ENCODE data around the gene TJAP1. TPM values are rescaled to one million over a fixed set of nuclear protein-coding genes. Genes with fewer than 3 reads are reported as not detected.
A peak's percentile ranks its signal among the peaks of the same experiment; 100 is the strongest.
"Not testable (repeated sequence)": the region's sequence is repeated elsewhere in the genome, so short reads cannot be mapped to it uniquely, and the experiment has no call there.

Gene TJAP1
- polyA plus RNA-seq, 1 donor: 41.3 TPM

DNA sequence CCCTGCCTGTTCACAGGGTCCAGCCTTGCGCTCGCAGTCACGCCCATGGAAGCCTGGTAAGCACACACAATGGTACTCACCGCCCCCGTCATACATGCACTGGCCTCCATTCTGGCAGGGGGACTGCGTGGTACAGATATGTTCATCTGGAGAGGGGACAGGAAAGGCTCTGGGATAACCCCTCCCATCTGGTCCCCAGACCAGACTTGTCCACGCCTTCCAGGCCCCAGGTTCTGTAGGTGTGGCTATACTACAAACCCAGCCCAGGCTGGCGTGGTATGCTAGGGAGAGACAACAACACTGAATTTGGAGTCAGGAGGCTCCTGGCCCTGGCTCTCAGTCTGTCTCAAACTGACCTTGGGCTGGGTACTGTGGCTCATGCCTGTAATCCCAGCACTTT lies 25.4 kb upstream of the TJAP1 start:
- no peak for DNase-seq

- no peak for DNase-seq
These were observed 24.5 kb upstream of the TJAP1 start for GRCh38 chr6:43452896-43453295.

DNA sequence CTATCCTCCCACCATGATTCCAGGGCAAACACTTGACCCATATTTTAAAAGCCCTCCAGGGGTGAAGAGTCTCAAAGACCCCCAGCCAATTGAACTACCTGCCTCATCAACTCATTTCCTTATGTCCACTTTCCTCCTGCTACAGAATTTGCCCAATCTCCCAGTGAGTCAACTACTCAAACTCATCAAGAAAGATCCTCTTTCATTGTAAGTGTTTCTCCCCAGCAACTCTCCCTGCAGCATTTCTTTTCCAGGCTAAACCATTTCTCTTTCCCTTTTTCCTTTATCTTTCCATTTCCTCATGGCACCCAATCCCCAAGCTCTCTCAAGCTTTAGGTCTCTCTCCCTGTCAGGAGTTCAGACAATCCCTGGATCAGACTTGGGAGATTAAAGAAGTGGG lies 23.5 kb upstream of the TJAP1 start:
- no peak for DNase-seq

GRCh38 chr6:43454290-43454695 lies 23.1 kb upstream of the TJAP1 start:
- no peak for DNase-seq

- peak; percentile 66 for DNase-seq
These were observed 22.5 kb upstream of the TJAP1 start for GRCh38 chr6:43454696-43455530.

DNA sequence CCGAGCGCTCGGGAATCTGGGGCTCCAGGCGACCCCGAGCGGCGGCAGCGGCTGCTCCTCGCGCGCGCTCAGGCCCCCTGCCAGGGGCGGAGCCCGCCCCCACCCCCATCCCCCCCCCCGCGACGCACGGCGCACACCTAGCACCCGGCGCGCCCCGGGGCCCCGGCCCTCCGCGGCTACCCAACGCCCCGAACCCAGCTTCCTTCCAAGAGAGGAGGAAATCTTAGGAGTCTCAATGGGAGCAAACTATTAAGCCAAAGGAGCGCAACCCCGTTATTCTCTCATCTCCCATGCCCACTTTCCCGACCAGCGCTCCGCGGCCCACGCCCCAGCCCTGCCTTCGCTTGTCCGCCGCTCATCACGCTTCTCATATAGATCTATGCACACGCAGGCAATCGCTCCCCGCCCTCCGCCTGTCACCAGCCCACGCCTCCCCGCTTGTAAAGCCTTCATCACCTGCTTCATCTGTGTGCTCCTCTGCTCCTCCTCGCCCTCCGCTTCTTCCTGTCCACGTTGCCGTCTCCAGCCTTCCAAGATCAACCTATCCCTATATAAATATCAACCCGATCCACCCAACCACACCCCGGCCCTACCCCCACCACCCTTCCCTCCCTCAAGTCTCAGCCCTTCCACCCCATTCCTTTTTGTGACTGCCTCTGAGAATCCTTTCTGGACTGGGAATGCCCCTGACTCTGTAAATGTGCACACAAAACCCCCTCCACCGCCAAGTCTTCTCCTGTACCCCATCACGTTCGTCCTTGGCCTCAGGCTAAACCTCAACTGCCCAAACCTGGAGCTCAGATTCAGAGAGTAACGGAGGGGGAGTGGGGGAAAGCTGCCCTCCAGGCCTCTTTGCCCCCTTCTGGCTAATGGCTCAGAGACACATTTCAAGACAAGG lies 21.6 kb upstream of the TJAP1 start, which contains the start of gene DLK2:
Gene DLK2, minus strand, starts transcription at position 18 of the 898 bp plus-strand sequence. CDS start 723 bp downstream, outside the sequence.
- DNase-seq: no peak

DNA sequence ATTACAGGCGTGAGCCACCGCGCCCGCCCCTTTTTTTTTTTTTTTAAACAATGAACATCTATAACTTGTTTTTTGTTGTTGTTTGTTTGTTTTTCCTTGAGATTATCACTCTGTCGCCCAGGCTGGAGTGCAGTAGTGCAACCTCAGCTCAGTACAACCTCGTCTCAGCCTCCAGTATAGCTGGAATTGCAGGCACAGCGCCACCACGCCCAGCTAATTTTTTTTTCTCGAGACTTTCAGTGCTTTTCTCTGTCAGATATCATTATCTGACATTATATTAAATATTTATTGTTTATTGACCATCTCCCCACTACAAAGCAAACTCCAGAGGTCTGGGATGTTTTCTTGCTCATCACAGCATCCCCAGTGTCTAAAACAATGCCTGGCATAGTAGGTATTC lies 19.7 kb upstream of the TJAP1 start:
- DNase-seq: no peak

GRCh38 chr6:43458154-43458553 lies 19.2 kb upstream of the TJAP1 start:
- not testable (repeated sequence) for DNase-seq

DNA sequence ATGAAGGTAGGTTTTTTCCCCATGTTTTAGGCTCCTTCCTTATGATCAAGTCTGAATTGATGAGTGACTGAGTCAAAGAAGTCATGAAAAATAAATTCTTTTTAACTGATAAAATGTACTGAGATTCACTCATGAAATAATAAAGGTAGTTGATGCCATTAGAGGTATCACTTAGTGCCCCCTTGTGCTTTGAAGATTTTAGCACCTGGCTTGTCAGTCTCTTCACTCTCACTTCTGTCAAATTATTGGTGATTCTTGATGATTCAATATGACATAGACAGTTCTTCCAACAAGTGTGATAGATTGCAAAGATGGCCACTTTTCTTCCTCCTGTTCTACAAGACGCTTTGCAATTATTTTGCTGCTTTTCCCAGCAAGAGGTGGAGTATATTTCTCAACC lies 17.8 kb upstream of the TJAP1 start:
- no peak for DNase-seq

DNA sequence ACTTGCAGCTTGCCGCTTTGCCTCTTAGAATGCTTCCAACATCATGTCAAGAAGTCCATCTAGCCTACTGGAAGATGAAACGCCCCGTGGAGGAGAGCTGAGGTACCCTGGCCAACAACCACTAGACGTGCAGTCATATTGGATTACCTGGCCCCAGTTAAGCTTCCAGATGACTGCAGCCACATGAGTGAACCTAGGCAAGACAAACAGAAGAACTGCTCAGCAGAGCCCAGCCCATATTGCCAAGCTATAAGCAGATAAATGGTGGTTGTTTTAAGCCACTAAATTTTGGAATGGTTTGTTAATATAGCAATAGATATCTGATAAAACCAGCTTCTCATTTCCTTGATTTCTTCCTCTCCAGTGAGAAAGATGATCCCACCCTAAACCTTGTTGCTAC lies 17.3 kb upstream of the TJAP1 start:
- DNase-seq: no peak

DNA sequence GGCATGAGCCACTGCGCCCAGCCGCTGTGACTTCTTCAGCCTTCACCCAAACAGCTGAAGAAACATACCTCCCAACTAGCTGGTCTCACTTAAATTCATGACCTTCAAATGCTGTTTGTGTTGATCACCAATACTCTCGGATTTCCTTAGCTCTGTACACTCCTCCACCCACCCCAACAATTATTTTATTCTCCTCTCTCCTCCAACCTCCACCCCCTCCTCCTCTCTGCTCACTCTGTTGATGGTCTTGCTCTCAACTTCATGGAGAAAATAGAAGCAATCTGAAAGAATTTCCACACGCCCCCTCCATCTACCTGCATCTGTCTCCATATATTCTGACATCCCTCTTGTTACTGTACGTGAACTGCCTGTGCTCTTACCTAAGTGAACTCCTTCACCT lies 15.4 kb upstream of the TJAP1 start:
- no peak for DNase-seq

GRCh38 chr6:43464337-43464736 lies 13.0 kb upstream of the TJAP1 start:
- no peak for DNase-seq

DNA sequence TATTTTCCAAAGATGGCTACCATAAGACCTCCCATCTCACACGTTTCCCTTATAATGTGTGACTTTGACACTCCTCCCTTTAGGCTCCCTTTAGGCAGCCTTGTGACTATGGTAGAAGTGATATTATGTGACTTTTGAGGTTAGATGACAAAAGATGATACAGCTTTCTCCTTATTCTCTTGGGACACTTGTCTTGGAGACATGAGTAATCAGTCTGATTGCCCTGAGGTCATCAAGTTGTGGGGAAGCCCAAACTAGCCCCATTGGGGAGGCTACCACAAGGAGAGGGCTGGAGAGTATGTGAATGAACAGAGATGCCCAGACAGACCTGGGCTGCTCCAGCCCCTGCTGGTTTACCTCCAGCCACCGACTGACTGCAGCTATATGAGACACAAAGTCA lies 11.4 kb upstream of the TJAP1 start:
- no peak for DNase-seq

GRCh38 chr6:43467265-43467664 lies 10.1 kb upstream of the TJAP1 start:
- not testable (repeated sequence) for DNase-seq

DNA sequence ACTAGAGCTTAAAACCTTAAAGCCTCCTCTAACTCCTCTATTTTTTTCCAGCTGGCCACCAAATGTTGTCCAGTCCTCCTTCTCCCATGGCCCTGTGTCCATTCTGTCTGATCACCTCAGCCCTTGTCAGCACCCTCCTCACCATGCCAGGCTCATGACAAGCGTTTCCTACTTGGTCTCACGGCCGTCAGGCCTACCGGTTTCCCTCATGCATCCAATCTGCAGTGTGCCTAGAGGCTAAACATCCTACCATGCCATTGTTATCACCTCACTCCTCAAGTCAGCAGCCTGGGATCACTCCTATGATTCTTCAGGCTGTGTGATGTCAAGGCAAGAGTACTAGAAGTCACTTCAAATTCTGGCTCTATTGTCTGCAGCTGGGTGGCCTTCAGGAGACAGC lies 9.6 kb upstream of the TJAP1 start:
- DNase-seq: no peak

GRCh38 chr6:43468240-43468639 lies 9.1 kb upstream of the TJAP1 start:
- DNase-seq: no peak

GRCh38 chr6:43468748-43469681 lies 8.4 kb upstream of the TJAP1 start:
- no peak for DNase-seq

GRCh38 chr6:43469947-43470346 lies 7.4 kb upstream of the TJAP1 start:
- DNase-seq: no peak

DNA sequence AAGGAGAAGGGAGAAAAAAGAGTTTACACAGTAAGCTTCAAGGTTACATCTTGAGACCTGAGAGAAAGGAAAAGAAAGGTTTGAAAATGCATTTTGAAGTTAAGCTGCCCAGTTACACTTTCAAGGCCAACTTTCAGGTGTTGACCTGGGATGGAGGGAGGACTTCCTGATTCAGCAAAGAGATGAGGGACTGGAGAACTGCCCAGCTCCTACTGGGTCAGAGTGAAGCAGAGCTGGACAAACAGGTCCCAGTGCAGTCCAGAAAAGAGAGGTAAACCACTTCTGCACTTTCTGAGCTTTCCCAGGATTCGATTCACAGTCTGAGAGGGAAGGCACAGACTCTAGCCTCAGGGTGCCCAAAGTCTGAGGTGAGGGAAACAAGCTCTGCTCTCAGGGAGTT lies 6.0 kb upstream of the TJAP1 start:
- DNase-seq: no peak

DNA sequence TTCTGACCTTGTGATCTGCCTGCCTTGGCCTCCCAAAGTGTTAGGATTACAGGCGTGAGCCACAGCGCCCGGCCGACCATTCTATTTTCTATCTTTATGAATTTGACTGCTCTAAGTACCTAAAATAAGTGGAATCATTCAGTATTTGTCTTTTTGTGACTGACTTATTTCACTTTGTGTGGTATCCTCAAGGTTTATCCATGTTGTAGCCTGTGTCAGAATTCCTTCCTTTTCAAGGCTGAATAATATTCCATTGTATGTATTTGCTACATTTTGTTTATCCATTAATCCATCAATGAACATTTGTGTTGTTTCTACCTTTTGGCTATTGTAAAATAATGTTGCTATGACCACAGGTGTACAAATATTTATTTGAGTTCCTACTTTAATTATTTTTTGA lies 4.9 kb upstream of the TJAP1 start:
- DNase-seq: no peak

GRCh38 chr6:43475516-43475915 lies 1.9 kb upstream of the TJAP1 start:
- no peak for DNase-seq

GRCh38 chr6:43476746-43477145 lies 624 bp upstream of the TJAP1 start:
- no peak for DNase-seq

Measured in left kidney (tissue), 2 donors.